Diencephalon (tissue), 1 donor: ENCODE results near the gene BAK1. TPM values are rescaled to one million over a fixed set of nuclear protein-coding genes. Genes with fewer than 3 reads are reported as not detected.

Experiments used
- small RNA-seq: library from RNA; depleted of rRNA; stranded (forward); fragments of <200 nt; gene quantifications from one replicate; pipeline ENCODE3, GENCODE V24; 2014
- total RNA-seq: library from RNA; depleted of rRNA; stranded (reverse); fragments of >200 nt; gene quantifications from one replicate; pipeline ENCODE4 v1.2.3, GENCODE V29; 2014

Gene BAK1
- 6.9 TPM for total RNA-seq

GRCh38 chr6:33579828-33580714 lies at the start of gene BAK1:
Gene BAK1, minus strand, starts transcription at chr6:33580276. Its CDS starts 2,672 bp downstream, at chr6:33577604.

DNA sequence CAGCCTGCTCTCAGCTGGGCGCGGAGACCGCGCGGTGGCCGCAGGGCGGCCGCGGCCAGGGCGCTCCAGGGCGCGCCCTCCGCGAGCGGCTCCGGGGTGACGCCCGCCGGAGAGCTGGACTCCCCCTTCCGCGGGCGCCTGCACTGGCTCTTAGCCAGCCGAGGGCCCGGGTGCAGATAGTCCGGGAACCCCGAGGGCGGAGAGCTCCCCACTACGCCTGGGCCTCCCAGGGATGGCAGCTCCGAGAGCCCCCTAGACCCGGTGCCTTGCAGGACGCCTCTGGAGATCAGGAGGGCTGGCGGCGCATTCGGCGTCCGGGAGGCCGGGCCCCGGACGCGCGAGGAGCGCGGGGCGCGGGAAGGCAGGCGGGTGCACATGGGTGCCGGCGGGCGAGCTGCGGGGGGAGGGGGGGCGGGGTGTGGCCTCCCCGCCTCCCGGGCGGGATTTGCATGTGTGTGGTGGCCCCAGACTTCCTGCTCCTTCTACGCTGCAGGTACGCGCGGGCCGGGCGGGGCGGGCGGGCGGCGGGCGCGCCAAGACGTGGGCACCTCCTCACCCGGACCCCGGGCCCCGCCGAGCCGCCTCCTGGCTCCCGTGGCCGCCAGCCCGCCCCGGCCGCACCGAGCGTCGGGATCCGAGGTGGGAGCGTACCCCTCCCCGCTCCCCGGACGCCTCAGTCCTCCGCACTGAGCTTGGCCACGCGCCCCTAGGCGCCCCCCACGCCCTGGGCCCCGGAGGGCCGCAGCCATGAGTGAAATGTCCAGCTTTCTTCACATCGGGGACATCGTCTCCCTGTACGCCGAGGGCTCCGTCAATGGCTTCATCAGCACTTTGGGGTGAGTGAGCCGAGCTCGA lies 41.0 kb upstream of the BAK1 start, which contains the start of gene ITPR3:
TSS of gene ITPR3 (plus strand) at position 467 of the 855 bp plus-strand sequence. CDS start at position 748, 281 bp downstream.

Small RNA genes lying within 50 kb of the gene (small RNA-seq; reads per million reads assigned to genes)
- gene RF00017 = not detected

Other genes with a start within 250 kb of the BAK1 start
- gene KIFC1, start 188.5 kb downstream of the BAK1 start, total RNA-seq = 5.8 TPM
- gene PHF1, start 169.3 kb downstream of the BAK1 start, total RNA-seq = 28.6 TPM
- gene CUTA, start 162.2 kb downstream of the BAK1 start, total RNA-seq = 113 TPM
- 27.7 TPM for gene SYNGAP1, start 160.2 kb downstream of the BAK1 start, total RNA-seq
- gene ZBTB9, start 125.7 kb downstream of the BAK1 start, total RNA-seq = 10.6 TPM
- 1.8 TPM for gene ITPR3, start 41.0 kb upstream of the BAK1 start, total RNA-seq
- gene UQCC2, start 131.4 kb upstream of the BAK1 start, total RNA-seq = 33.9 TPM
- gene IP6K3, start 166.6 kb upstream of the BAK1 start, total RNA-seq = 0.46 TPM
- gene LEMD2, start 208.9 kb upstream of the BAK1 start, total RNA-seq = 31.8 TPM
- not detected for gene MLN, start 223.7 kb upstream of the BAK1 start, total RNA-seq